ENCODE data around the gene LANCL2.
"Not testable (repeated sequence)": the region's sequence is repeated elsewhere in the genome, so short reads cannot be mapped to it uniquely, and the experiment has no call there.

The LANCL2 gene, protein sequence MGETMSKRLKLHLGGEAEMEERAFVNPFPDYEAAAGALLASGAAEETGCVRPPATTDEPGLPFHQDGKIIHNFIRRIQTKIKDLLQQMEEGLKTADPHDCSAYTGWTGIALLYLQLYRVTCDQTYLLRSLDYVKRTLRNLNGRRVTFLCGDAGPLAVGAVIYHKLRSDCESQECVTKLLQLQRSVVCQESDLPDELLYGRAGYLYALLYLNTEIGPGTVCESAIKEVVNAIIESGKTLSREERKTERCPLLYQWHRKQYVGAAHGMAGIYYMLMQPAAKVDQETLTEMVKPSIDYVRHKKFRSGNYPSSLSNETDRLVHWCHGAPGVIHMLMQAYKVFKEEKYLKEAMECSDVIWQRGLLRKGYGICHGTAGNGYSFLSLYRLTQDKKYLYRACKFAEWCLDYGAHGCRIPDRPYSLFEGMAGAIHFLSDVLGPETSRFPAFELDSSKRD

DNA sequence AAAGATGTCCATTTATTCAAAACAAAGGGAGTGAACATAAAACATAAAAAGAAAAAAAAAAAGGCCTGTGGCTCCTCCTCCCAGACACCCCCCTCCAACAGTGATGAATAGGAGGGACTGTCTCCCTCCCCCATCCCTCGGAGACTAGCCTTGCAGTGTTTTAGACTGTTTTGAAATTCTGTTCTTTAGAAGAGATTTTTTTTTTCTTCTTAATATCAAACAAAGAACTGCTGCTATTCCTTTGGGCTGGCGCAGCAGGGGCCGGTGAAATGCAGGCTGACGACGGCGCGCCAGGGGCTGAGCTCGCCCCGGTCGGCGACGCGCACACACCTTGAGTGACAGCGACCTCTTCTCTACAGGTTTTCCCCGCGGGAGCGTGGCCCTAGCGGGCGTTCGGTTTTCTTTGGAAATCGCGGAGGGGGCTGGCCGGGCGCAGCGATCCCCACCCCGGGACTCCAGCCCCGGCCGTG is at the start of gene LANCL2:
Gene LANCL2, plus strand, starts transcription at position 133 of the 470 bp plus-strand sequence. CDS start 689 bp downstream, outside the sequence.
- DNase-seq (ENCODE audit: low read depth in 2 of 2) = peak in 1 of 2 donors; percentile 41

DNA sequence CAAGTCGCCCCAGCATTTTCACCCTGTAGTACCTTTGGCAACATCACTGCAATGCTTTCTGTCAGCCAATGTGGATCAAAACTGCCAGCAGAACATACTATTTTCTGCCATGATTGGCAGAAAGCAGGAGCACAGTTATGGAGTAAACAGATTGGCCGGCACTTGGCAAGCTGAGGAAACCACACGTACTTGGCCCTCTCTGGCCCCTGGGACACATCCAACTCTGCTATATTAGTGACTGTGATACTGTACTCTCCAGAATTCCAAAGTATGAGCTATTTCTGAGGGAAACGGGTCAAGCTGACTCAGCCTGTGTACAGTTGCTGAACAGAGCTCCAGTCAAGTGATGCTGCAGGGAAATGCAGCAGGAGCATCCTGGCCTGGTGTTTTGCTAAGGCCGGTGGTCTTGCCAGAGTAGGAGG is 39.8 kb upstream of the LANCL2 start:
- no peak for DNase-seq (ENCODE audit: low read depth in 2 of 2)

DNA sequence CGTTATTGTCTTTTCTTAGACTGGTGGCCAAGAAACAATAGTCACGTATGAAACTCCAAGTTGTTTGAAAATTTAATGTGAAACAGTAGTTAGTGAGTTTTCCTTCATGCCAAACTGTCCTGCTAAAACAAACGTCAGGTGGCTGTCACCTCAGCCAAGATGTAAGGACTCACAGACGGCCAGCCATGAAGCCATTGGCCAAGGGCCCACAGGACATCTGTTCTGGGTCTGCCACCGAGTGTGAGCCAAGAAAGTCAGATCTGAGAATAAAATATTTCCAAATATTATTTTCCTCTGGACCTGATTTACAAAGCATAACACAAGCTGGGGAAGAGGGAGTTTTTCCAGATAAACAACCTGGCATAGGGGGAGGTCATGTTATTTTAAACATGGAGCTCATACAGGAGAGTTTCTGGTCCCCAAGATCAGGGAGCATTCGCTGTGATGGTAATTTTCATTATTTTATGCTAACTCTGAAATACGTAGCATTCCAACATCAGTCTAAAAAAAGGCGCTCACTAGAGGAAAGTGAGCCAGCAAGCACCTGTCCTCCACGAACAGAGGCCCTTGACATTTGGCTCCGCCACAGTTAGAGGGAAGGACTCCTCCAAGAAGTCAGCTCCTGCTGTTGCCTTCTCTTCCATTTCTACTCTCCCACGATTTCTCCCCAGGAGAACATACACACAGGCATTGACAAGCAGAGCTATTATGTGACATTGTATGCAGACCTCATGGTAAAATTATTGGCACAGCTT is 38.9 kb upstream of the LANCL2 start:
- DNase-seq (ENCODE audit: low read depth in 2 of 2) = no peak

DNA sequence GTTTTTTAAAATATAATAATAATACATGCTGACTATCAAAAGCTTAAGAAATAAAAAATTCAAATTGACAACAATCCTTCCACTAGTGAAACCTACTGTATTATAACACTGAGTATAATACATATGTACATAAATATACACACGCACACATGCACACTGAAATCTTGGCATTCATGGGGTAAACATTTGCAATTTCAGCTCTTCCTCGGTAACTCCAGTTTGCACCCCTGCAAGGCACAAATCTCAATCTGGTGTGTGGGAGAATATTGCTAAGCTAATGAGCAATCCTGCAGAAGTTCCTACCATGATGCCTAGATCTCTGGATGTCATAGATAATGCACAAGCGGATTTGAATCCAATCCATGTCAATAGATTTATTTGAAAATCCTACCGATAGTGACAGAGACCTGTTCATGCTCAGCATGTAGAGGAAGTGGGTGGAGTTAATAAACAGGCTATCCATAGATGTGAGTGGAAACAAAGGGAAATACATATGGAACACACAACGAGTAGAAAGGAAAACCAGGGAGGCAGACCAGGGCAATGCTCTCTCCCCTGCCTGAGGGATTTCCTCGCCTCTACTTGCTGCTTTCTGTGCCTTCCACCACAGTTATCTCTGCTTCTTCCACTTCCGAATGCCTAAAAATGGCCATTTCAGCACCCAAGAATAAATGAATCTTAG is 38.1 kb upstream of the LANCL2 start:
- DNase-seq (ENCODE audit: low read depth in 2 of 2) = no peak

DNA sequence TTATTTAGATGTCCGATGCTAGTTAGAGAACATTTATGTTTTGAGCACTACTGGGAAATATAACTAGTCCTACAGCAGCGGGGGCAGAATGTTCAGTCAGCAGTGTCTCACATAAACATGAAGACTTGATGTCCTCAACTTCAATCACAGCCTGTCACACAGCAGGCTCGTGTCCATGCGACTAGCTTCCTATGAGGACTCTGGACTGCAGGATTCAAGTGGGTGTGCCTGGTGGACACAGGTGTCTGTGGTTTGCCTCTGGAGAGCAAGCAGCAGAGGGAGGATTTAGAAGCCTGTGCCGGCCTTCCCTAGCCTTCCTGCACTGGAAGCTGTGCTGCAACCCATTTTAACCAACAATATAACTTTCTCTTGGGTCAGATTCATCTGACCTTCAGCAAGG is 30.0 kb upstream of the LANCL2 start:
- DNase-seq (ENCODE audit: low read depth in 2 of 2) = no peak

DNA sequence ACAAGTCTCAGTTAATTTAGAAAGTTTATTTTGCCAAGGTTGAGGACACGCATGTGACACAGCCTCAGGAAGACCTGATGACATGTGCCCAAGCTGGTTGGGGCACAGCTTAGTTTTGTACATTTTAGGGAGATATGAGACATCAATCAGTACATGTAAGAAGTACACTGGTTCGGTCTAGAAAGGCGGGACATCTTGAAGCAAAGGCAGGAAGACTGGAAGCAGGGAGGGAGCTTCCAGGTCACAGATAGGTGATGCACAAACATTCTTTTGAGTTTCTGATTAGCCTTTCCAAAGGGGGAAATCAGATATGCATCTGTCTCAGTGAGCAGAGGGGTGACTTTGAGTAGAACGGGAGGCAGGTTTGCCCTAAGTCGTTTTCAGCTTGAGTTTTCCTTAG is 29.4 kb upstream of the LANCL2 start:
- no peak for DNase-seq (ENCODE audit: low read depth in 2 of 2)

DNA sequence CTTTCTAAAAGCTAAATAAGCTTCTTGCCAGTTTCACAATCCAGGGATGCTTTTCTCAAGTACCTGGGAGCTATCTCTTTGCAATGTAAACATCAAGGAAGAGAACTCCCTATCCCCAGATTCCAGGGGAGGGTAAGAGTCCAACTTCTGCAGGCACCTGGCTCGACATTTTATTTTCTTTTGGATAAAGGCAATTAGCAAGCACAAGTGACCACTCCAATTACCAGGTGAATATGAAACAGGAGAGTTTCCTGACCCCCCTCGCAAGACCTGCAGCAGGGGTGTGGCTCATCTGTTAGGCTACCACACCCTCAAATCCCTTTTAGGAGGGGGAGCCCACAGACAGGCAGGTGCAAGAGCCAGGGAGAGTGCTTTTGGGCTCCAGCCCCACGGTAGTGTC is 28.6 kb upstream of the LANCL2 start:
- DNase-seq (ENCODE audit: low read depth in 2 of 2) = no peak

DNA sequence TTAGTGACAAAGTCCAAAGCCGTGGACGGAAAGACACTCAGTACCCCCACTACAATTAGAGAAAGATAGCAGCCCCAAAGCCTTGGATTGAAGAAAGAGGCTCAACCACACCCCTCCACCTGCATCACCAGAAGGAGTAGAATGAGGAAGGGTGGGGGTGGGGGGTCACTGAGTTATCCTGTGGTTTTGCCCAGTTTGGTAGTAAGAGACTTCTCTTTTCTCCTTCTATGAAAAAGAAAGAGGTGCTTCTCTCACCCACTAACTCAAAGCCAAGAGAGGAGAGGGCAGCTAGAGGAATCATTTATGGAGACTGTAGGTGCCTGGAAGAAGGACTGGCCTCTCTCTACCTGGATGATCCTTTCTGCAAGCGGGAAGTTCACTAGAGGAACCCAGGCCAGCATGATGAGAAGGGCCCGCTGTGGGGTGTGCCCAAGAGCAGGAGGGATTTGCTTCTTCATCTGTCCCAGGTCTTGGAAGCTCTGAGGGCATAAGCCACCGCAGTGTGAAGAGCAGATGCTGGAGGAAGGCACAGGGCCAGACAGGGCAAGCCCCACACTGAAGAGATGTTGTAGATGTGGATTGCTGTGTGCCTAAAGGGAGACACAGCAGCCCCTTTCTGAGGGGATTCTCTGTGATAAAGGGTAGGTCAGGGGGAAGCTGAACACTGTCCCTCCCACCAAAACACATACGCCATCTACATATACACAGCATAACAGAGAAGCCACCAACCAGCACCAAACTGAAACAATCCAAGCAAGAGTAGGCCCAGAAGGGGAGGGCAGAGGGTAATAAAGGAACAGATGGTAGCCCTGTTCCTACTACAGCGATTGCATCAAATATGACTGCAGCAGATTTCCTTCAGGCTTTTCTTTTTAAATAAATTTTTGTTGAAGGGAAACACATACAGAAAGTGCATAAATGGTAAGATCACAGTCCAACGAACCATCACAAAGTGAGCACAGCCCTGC is 25.8 kb upstream of the LANCL2 start:
- no peak for DNase-seq (ENCODE audit: low read depth in 2 of 2)

DNA sequence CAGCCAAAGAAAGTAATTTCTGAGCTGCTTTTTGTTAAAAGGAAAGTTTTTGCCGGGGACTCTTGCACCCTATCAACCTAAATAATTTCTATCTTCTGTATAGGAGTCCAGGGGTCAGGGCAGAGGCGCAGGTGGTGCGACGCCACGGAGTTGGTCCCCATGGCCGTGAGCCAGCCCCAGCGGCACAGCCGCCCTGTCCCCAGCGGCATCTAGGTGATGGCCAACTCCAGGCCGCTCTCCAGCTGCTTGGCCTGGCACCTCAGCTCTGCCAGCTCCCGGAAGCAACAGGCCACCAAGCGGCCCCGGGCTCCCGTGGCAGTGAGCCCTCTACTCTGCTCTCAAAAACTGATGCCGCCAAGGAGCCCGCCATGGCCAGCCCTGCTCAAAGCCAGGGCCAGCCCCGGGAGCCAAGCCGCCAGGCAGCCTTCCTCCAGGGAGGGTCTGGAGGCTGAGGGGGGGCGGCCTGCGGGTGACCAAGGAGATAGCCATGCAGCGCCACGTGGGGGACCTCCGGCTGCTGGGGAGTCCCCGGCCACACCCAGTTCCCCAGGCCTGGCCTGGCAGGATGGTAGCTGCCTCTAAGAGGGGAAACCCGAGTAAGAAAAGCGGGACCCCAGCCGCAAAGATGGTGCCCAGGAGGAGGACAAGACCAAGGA is 22.8 kb upstream of the LANCL2 start:
- DNase-seq (ENCODE audit: low read depth in 2 of 2) = no peak

DNA sequence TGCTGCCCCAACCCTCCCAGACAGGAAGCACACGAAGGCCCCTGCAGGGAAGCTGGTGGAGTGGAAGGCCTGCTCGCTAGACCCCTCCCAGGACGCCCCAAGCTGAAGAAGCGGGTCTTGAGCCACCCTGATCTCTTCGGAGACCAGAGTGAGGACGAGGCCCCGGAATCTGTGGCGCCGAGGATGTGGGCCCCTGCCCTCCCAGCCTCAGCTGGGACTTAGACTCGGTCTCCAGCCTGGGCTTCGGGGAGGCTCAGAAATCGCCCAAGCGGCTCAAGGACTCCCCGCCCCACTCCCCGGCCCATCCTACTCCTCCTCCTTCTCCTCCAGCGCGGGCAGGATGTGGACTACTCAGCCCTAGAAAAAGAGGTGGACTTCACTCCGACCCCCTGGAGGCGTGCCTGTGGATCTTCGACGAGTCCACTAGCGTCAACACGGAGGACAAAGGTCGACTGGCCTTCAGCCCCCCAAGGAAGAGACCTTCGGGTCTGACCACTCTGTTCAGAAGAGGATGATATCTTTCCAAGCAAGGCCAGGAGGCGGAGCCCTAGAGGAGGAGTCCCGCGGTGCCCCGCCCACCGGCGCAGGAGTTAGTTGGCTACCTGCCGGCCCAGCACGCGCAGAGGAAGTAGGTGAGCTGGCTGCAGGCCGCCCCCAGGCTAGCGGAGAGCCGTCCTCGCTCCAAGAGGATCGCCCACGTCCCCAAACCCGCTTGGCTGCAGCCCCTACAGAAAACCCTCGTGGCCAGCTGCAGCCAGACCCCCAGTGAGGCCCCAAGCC is 21.9 kb upstream of the LANCL2 start:
- DNase-seq (ENCODE audit: low read depth in 2 of 2) = no peak

DNA sequence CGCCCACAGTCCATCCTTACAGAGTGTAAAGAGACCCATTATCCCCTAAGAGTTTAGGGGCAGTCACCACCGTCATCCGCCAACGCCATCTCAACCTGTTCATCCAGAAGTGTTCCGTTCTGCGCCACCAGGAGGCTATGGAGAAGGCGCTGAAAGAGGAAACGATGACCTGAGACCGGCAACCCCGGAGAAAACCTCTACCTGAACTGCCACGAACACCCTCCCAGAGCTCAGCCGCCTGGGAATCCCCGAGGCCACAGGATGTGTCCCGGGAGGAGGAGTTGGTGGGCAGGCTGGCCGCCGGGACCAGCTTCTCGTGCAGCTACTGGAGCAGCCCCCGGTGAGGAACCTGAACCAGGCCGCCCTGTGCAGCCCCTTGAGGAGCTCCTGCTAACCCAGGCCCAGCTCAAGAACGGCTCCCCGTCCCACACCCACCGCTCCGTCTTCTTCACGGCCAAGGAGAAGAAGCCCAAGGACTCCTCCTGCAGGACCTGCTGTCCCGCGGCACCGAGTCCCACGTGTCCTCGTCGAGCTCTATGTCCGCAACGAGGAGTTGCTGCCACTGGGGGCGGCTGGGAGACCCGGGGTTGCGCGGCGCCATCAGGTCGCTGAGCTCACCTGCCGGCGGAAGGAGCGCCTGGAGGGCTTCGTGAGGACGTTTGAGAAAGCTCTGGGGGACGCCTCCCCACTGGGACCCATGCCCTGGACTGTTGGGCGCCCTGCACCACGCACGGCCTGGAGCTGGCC is 21.1 kb upstream of the LANCL2 start:
- no peak for DNase-seq (ENCODE audit: low read depth in 2 of 2)

DNA sequence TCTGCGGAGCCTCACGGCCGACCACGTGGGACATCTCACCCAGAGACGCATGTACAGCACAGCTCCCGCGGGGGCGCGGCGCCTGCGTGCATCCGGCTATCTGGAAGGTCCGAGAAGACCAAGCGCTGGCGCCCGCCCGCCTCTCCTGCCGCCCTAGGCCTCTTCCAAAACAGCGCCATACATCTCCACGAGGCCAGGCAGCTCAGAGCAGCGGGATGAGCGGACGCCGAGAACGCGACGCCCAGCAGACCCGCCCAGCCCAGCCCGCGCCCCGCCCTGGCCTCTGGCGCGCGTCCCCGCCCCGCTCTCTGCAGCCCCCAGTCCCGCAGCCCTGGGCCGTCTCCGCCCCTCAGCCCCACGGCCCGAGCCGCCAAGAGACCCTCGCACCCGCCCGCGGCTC is 20.3 kb upstream of the LANCL2 start:
- DNase-seq (ENCODE audit: low read depth in 2 of 2) = no peak

DNA sequence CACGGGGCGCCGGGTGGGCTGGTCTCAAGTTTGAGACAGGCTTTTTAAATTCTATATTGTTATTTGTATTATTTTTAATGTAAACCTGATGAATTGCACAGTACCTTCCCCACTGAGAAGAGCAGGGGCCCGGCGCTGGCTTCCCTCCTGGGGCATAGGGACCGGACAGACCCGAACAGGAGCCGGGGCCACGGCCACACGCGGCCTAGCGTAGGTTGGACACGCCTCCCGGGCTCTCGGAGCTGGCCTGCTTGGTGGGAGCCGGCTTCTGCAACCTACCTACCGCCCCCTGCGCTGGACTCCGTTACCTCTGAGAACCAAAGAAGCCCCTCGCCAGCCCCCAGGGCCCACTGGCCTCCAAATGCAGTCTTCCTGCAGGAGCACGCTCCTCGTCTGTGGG is 19.8 kb upstream of the LANCL2 start:
- DNase-seq (ENCODE audit: low read depth in 2 of 2) = no peak

DNA sequence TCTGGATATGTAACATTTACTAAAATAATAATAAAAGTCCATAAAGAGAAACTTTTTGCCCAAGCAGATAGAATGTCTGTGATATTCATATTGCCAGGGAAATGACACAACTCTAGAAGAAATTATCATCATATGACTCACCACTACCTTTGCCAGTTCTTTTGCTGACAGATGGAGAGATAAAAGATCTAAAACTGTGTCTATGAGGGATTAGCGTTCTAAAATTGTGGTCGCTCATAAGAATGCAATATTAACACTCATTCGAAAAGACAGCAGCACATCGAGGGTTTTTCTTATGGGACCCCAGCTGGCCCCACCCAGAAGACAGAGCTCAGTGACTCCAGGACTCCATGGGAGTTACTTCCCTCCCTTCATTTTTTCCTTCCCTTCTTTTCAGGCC is 16.6 kb upstream of the LANCL2 start:
- DNase-seq (ENCODE audit: low read depth in 2 of 2) = no peak

DNA sequence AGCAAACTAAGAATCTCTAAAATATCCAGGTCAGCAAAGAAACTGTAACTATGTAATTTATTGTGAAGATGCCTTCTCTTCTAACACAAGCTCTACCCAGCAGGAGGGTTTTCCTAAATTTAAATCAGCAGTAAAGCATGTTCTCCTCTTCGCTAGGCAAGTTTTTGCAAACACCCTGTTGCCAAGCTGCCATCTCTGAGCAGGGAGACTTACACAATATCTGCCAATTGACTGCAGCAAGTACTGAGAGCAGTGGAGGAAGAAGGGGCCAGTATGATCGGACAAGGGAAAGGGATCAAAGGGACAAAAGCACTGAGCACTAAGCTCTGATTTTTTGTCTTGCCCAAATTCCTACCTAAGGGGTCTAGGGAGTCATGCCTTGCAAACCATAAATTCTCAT is 16.0 kb upstream of the LANCL2 start:
- no peak for DNase-seq (ENCODE audit: low read depth in 2 of 2)

DNA sequence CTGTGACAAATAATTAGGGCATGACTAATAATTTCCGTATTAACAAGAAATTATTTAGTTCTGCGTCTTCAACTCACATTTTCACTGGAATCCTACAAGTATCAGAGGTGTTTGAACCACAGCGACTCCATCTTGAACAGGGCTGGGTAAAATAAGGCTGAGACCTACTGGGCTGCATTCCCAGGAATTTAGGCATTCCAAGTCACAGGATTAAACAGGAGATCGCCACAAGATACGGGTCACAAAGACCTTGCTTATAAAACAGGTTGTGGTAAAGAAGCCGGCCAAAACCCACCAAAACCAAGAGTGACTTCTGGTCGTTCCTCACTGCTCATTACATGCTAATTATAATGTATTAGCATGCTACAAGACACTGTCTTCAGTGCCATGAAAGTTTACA is 14.9 kb upstream of the LANCL2 start:
- DNase-seq (ENCODE audit: low read depth in 2 of 2) = no peak

DNA sequence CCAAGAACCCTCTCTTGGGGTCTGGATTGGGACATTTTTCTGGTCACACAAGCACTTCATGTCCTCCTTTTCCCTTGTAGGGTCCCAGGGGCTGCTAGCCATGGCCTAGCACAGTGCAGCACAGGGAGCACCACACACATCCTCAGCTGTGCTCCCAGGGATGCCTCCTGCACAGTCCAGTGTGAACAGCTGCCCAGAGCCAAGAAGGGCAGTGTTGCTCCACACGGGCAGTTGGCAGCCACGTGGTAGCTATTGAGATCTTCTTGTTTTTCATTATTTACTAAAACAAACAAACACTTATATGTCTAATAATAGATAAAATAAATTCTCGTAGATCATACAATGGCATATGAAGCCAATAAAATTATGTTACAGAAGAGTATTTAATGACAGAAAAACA is 13.9 kb upstream of the LANCL2 start:
- DNase-seq (ENCODE audit: low read depth in 2 of 2) = no peak

DNA sequence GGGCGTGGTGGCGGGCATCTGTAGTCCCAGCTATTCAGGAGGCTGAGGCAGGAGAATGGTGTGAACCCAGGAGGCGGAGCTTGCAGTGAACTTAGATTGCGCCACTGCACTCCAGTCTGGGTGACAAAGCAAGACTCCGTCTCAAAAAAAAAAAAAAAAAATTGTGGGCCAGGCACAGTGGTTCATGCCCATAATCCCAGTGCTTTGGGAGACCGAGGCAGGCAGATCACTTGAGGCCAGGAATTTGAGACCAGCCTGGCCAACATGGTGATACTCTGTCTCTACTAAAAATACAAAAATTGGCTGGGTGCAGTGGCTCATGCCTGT is 12.2 kb upstream of the LANCL2 start:
- not testable (repeated sequence) for DNase-seq (ENCODE audit: low read depth in 2 of 2)

DNA sequence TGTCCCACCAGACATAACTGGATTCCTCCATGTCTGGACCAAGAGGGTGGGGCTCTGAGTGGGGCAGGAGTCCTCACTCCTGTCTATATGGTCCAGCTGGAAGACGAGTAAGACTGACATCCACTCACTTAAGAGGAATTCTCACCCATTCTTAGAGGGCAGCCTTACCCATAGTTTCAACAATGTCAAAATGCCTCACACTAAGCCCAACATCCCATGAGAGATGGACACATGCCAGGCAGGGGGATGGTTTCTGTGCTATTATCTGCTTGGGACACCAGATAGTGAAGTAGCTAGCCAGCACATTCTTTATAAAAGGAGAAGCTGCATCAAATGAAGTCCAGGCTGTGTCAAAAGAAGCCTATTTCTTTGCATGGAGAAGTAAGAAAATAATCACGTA is 4.7 kb upstream of the LANCL2 start:
- no peak for DNase-seq (ENCODE audit: low read depth in 2 of 2)
